ENCODE results near the gene FAM98B. TPM values are rescaled to one million over a fixed set of nuclear protein-coding genes. Genes with fewer than 3 reads are reported as not detected.

FAM98B gene
- total RNA-seq, 4 donors from 2014 or later: 12.1 to 36.0 (median 13.3) TPM

- no peak for TF ChIP-seq CTCF (IDR thresholded peaks at IDR 0.05; ENCODE audit: low read depth)
Measured at GRCh38 chr15:38506997-38507396, 53.1 kb downstream of the FAM98B start.

- TF ChIP-seq CTCF (IDR thresholded peaks at IDR 0.05; ENCODE audit: low read depth): no peak
Measured at GRCh38 chr15:38507570-38507969, 53.6 kb downstream of the FAM98B start.

GRCh38 chr15:38508647-38509046 lies 54.7 kb downstream of the FAM98B start:
- TF ChIP-seq CTCF (IDR thresholded peaks at IDR 0.05; ENCODE audit: low read depth): no peak

- TF ChIP-seq CTCF (IDR thresholded peaks at IDR 0.05; ENCODE audit: low read depth): no peak
Measured at GRCh38 chr15:38509152-38509551, 55.2 kb downstream of the FAM98B start.

GRCh38 chr15:38512901-38513300 lies 59.0 kb downstream of the FAM98B start:
- TF ChIP-seq CTCF (IDR thresholded peaks at IDR 0.05; ENCODE audit: low read depth): no peak

GRCh38 chr15:38514601-38515000 lies 60.7 kb downstream of the FAM98B start:
- no peak for TF ChIP-seq CTCF (IDR thresholded peaks at IDR 0.05; ENCODE audit: low read depth)

- TF ChIP-seq CTCF (IDR thresholded peaks at IDR 0.05; ENCODE audit: low read depth): no peak
Measured at GRCh38 chr15:38516626-38517025, 62.7 kb downstream of the FAM98B start.

Data from subcutaneous adipose tissue (tissue), 4 donors.